ENCODE data around the gene DCLRE1B. TPM values are rescaled to one million over a fixed set of nuclear protein-coding genes. Genes with fewer than 3 reads are reported as not detected.
A peak's percentile ranks its signal among the peaks of the same experiment; 100 is the strongest.

The DCLRE1B gene
- 11.8 TPM for total RNA-seq (ENCODE audit: unreplicated experiment)
- long read RNA-seq, partial matches to known transcripts: 2 of 5 reads
- long read RNA-seq, other reads (novel, unspliced or antisense): 0 of 5 reads

GRCh38 chr1:113904674-113905434 lies at the start of gene DCLRE1B, which contains the start of gene AP4B1:
Gene DCLRE1B (plus strand): TSS chr1:113905326. CDS start chr1:113905587, 261 bp downstream.
Gene AP4B1 (minus strand): TSS chr1:113904799. CDS start chr1:113904717, 82 bp downstream.
- H3K4me3 Mint-ChIP-seq (ENCODE audit: unreplicated experiment): peak within 1 kb of the TSS; percentile 98
- DNase-seq (ENCODE audit: low spot score): peak; percentile 97
- H3K9me3 Mint-ChIP-seq (ENCODE audit: unreplicated experiment): no peaks in the 10 kb centered on the region
- peaks cover 12% of the 10 kb centered on the region for H3K27me3 Mint-ChIP-seq (ENCODE audit: unreplicated experiment)
- peak within 1 kb of the TSS; percentile 88 for H3K27ac Mint-ChIP-seq (ENCODE audit: unreplicated experiment)
- peaks cover 23% of the 10 kb centered on the region for H3K4me1 Mint-ChIP-seq (ENCODE audit: unreplicated experiment)
- TF ChIP-seq CTCF (IDR thresholded peaks at IDR 0.05; ENCODE audit: unreplicated experiment): peak; percentile 26
- H3K36me3 Mint-ChIP-seq (ENCODE audit: low read depth, unreplicated experiment): peaks cover 21% of the 10 kb centered on the region

- TF ChIP-seq CTCF (IDR thresholded peaks at IDR 0.05; ENCODE audit: unreplicated experiment): no peak
- no peaks in the 10 kb centered on the region for H3K9me3 Mint-ChIP-seq (ENCODE audit: unreplicated experiment)
- H3K4me3 Mint-ChIP-seq (ENCODE audit: unreplicated experiment): no peak overlapping the region
- no peaks in the 10 kb centered on the region for H3K27me3 Mint-ChIP-seq (ENCODE audit: unreplicated experiment)
- no peak for DNase-seq (ENCODE audit: low spot score)
- no peaks in the 10 kb centered on the region for H3K36me3 Mint-ChIP-seq (ENCODE audit: low read depth, unreplicated experiment)
- H3K27ac Mint-ChIP-seq (ENCODE audit: unreplicated experiment): no peak overlapping the region
- H3K4me1 Mint-ChIP-seq (ENCODE audit: unreplicated experiment): peaks cover 4% of the 10 kb centered on the region
These were observed 49.3 kb upstream of the DCLRE1B start for GRCh38 chr1:113855630-113856400.

- no peak for TF ChIP-seq CTCF (IDR thresholded peaks at IDR 0.05; ENCODE audit: unreplicated experiment)
- DNase-seq (ENCODE audit: low spot score): no peak
- H3K27me3 Mint-ChIP-seq (ENCODE audit: unreplicated experiment): no peaks in the 10 kb centered on the region
- H3K4me3 Mint-ChIP-seq (ENCODE audit: unreplicated experiment): no peak overlapping the region
- H3K4me1 Mint-ChIP-seq (ENCODE audit: unreplicated experiment): peaks cover 6% of the 10 kb centered on the region
- no peaks in the 10 kb centered on the region for H3K36me3 Mint-ChIP-seq (ENCODE audit: low read depth, unreplicated experiment)
- no peaks in the 10 kb centered on the region for H3K9me3 Mint-ChIP-seq (ENCODE audit: unreplicated experiment)
- no peak overlapping the region for H3K27ac Mint-ChIP-seq (ENCODE audit: unreplicated experiment)
These were observed 48.7 kb upstream of the DCLRE1B start for GRCh38 chr1:113856401-113856790.

GRCh38 chr1:113857776-113858175 lies 47.4 kb upstream of the DCLRE1B start:
- Mint-ChIP-seq H3K27me3 (ENCODE audit: unreplicated experiment) (no peaks in the 10 kb centered on the region), H3K4me1 (ENCODE audit: unreplicated experiment) (peaks cover 6% of the 10 kb centered on the region), H3K36me3 (ENCODE audit: low read depth, unreplicated experiment) (no peaks in the 10 kb centered on the region), H3K9me3 (ENCODE audit: unreplicated experiment) (no peaks in the 10 kb centered on the region), H3K27ac (ENCODE audit: unreplicated experiment) (no peak overlapping the region), H3K4me3 (ENCODE audit: unreplicated experiment) (no peak overlapping the region)
- DNase-seq (ENCODE audit: low spot score): no peak
- no peak for TF ChIP-seq CTCF (IDR thresholded peaks at IDR 0.05; ENCODE audit: unreplicated experiment)
